GM19025 (cell line): Measurements from ENCODE around the gene STOM.

Experiments
- ATAC-seq: cut with Tn5 transposase; IDR thresholded peaks from one replicate; pipeline ENCODE4 v1.9.1; 2021; ENCODE audit warnings: mild to moderate bottlenecking, low read depth, moderate library complexity; ENCODE audit not compliant: unreplicated experiment

Gene STOM

DNA sequence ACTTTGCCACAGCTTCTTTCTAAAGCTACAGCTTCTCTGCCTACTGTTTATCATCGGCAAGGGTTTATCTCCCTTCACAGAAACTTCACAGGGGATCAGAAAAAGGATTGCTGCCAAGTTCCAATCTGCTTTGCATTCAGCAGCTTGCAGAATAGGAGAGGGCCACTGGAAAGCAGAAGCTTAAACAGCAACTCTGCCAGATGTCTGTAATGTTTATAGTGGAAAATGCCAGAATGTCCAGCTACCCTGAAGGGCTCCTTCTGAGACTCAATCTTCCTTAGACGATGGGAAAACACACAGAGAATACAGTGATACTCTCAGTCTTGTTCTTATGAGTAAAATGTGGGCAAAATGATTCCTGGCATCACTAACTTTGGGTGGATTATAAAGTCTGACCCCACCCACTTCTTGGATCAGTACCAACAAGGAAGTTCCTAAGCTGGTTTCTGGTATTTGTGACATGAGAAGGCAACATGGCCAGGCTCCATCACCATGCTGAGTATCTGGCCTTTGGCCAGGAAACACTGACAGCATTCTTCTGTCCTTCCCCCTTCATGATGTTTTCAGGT is 19.0 kb downstream of the STOM start:
- no peak for ATAC-seq

DNA sequence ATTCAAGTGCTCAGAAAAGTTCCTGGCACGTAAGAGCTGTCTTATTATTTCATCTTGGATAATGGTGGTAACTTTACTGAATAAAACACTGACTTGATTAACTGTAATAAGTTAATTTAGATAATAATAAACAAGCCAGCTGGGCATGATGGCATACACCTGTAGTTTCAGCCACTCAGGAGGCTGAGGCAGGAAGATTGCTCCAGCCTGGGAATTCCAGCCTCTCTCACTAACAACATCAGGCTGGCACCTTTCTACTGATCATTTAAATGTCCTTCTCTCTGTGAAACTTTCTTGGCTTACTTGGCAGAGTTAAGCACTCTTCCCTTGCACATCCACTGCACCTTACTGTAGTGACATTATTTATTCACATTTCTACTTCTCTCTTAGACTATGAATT is 20.0 kb downstream of the STOM start:
- no peak for ATAC-seq

DNA sequence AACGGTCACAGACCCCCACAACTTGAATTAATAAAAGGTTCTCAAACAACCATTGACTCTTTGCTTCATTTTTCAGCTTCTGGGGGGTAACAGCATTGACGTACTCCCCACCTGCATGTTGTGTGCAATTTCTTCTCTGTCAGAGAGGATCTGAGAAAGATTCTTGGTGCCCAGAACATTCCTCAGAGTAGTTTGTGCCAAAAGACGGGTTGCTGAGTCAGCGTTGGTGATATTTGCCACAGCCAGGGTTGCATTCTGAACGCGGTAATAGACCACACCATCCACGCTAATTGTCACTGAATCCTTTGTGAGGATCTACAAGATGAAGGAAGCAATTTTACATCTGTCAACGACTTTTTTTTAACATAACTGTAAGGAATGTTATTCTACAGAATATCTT is 21.0 kb downstream of the STOM start:
- ATAC-seq, result no peak

DNA sequence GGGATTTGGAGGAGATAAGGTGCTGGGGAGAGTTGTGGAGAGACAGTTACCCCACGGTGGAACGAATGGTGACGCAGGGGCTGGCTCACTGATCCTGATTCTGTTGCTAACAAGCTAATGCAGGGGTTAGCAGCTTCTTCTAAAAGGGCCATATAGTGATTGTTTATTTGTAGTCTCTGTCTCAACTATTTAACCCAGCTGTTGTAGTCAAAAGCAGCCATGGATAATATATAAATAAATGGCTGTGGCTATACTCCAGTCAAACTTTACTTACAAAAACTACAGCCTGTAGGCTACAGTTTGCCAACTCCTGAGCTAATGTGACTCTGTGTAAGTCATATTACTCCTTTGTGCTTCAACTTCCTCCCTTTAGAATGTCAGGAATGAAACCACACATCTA is 21.8 kb downstream of the STOM start:
- ATAC-seq, result no peak

DNA sequence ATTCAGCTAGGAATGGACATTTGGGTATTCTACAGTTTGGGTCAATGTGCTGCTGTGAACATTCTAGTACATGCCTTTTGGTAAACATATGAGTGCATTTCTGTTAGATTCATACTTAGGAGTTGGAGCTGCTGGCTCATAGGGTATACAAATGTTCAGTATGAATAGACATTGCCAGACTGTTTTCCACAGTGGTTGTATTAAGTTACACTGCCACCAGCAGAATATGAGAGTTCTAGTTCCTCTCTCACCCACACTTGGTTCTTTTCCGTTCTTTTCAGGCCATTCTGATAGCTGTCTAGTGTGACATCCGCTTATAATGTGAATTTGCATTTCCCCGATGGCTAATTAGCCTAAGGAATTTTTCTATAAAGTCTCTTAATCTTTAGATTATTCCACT is 25.0 kb downstream of the STOM start:
- no peak for ATAC-seq

DNA sequence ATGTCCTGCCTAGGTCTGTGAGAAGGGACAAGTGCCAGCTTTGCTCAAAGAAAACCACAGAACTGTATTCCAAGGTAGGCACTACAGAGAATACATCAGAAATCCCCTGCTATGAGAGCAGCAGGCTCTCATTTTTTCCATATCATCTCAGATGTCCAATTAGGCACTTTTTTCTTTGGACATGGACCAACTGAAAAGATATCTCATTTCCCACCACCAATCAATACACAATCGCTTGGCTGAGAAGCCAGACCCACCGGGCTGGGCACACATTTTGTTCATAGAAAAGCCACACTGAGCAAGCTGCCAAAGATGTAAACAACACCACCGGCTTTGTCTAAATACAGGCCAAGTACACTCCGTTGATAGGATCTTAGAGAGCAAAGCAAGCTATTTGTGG is 25.9 kb downstream of the STOM start:
- ATAC-seq, result no peak

DNA sequence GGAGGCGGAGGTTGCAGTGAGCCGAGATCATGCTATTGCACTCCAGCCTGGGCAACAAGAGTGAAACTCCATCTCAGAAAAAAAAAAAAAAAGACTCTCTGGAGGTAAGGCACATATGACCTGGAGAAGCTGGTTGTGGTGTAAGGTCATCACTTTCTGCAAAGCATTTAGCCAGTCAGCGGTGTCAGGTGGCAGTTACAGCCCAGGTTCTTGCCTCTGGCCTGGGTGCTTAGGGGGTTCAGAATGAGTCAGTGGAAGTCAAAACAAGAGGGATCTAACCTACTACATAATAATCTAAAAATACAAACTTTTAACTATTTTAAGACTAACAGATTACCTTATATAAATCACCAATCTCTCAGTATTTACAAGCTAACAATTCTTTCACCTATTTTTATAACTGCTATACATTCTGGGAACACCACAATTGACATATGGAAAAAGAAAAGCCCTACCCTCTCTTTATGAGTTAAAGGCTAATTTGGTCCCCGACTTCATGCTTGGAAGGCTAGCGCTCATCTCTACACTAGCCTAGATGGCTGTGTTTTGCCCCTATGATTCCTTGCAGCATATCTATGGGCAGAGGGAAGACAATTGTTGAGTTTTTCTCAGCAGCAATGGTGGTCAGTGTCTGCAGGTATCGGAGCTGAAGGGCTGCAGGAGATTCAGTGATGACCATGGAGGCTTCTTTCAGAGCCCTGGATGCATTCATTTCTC is 29.2 kb downstream of the STOM start:
- ATAC-seq, result no peak

DNA sequence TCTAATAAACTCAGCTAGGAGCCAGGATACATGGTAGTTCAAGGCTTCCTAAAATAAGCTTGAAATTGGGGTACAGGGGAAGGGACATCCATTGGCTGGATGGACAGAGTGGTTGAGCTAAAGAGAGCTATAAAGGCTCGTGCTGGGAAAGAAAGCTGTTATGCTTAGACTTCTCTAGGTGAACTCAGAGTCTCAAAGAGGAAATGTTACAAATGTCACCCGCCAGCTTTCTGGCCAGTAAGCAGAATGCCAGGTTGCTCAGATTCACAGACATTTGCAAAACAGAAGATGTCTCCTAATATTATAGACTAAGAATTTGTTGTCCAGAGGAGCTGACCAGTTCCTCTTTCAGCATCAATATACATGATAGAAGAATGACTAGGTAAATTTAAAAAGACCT is 30.6 kb downstream of the STOM start:
- ATAC-seq, result no peak

DNA sequence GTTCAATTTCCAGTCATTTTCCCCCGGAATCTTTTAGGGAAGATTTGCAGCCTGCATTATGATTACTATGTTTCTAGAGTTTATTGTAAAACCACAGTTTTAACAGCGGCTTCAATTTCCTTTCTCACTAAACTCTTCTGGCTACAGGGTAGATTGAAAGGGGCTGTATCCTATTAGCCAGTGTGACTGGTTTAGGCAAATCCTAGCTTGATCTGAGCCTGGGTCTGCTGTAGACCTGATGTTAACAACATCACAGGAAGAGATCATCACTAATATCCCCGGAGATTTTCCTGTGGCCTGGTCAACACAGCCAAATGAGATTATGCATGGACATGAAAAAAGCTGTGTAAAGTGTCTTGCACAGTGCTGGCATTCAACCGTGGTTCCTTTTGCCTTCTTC is 33.4 kb downstream of the STOM start:
- ATAC-seq, result no peak

DNA sequence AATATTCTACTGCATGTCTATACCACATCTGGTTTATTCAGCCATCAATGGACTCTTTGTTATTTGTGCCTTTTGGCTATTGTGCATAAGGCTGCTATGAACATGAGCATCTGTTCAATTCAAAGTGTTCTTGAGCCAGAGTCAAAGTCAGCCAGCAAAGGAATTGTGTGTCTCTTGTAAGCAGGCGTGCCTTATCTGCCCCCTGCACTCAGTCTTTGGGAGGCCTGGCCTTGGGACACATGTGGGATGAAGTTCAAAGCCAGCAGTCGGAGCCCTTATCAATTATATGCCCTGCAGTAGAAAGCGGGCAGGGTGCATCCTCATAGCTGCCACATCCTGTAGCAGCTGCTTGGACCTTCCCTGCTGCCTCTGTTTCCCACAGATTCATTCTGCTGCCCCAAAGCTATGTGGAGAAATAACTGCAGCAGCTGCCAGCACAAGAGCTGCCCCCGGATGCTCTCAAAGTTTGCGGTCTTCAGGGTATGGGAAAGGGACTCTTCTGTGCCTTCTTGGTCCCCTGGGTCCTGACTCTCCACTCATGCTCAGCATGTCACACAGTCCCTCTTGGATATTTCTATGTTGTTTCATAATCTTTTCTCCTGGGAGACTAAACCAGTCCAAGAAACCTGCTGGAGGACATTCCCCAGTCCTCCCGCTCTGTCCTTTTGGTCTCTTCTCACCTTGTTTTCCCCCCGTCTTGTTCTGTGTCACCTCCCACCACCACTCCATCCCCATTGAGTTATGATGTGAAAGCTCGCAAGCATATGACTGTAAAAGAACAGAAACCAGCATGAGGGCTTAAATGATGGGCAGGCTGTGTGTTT is 35.9 kb downstream of the STOM start:
- ATAC-seq, result no peak

DNA sequence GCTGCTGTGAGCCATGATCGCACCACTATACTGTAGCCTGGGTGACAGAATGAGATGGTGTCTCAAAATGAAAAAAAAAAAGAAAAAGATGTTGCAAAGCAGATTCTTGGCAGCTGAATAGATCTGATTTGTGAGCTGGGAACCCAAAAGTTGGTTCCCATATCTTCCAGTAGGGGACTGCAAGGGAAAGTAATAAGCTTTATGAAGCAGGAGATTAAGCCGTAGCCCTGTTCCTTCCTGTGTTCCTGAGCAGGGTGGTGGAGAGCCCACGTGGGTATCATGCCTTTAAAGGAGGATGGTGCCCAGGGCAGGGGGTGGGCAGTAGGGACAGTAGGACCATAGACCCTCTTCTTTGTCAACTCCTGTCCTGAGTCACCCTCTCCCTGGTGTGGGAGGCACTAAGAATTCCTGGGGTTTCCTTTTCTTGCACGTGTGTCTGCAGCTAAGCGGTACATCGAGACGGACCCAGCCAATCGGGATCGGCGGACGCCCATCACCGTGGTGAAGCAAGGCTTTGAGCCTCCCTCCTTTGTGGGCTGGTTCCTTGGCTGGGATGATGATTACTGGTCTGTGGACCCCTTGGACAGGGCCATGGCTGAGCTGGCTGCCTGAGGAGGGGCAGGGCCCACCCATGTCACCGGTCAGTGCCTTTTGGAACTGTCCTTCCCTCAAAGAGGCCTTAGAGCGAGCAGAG is 37.9 kb downstream of the STOM start:
- no peak for ATAC-seq

DNA sequence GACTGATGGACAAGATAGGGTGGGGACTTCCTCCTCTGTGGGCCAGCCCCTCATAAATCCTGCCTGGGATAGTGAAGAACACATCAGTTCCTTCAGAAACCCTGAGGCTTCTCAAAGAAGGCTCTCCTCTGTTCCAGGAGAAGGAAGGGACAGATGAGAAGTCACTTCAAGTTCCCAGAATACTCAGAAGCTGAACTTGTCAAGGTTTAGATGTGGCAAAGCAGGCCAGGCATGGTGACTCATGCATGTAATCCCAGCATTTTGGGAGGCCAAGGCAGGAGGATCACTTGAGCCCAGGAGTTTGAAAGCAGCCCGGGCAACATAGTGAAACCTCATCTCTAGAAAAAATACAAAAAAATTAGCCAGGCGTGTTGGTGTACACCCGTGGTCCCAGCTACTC is 38.5 kb downstream of the STOM start:
- no peak for ATAC-seq

DNA sequence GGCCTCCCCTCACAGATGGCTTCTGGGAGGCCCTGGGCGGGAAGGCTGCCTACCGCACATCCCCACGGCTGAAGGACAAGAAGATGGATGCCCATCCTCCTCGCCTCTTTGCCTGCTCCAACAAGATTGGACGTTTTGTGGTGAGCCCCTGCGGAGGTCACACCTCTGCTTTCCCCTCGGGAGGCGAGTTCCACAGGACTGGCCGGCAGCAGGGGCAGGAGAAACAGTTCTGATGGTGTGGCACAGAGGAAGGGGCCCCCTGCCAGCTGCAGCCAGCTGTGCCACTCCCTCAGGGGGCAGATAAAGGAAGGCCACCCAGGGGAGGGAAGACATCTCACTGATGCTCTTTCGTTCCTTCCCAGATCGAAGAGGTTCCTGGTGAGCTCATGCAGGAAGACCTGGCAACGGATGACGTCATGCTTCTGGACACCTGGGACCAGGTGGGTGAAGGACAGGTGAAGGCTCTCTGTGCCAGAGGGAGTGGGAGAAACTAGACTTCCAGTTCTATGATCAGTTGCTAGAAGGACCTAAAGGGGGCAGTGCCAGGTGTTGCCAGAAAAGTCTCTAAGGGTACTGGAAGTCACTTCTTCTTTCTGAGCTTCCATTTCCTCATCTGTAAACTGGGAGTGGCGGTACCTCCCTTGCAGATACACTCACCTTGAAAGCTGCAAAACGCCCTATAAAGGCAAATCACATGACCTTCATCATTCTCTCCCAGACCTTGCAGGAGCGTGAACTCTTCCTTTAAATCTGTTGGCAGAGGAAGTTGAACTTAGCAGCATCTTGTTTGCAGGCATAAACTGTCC is 41.0 kb downstream of the STOM start:
- ATAC-seq, result no peak

DNA sequence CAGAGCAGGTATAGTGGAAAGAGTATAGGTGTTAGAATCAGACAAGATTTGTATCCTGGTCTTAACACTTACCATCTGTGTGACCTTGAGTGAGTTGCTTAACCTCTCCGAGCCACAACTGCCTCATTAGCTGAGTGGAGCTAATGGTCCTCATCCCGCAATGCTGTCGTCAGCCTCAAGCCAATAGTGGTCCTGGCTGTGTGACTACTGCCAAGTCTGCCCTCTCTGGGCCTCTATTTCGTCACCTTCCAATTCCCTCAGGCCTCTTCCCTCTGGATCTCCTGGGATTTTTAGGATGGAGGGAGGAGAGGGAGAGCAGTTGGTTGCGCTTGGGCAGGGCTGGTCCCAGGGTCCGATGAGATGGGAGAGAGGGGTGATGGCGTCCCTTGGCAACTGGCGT is 41.6 kb downstream of the STOM start:
- no peak for ATAC-seq

DNA sequence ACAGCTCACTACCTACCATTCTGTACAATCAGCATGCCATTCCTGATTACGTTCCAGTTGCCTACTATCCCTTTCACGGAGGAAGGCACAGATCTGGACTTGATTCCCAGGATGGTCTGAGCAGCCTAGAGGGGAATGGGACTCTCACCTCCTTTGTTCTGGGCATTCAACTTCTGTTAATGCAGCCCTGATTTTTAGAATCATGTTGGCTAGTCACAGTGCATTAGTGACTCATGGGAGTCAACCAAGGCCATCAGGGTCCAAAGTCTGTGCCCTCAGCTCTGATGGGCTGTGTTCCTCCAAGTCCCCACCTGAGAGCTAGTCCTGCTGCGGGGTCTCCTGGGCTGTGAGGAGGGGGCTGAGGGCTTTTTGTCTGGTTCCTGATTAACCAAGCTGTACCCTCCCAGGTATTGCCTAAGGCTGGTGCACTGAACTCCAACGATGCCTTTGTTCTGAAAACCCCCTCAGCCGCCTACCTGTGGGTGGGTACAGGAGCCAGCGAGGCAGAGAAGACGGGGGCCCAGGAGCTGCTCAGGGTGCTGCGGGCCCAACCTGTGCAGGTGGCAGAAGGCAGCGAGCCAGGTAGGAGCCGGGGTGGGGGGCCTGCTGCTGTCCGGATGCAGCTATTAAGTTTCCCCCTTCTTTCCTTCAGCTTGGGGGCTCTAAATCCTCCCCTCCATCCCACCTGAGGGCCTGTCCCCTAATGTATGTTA is 43.0 kb downstream of the STOM start:
- no peak for ATAC-seq

DNA sequence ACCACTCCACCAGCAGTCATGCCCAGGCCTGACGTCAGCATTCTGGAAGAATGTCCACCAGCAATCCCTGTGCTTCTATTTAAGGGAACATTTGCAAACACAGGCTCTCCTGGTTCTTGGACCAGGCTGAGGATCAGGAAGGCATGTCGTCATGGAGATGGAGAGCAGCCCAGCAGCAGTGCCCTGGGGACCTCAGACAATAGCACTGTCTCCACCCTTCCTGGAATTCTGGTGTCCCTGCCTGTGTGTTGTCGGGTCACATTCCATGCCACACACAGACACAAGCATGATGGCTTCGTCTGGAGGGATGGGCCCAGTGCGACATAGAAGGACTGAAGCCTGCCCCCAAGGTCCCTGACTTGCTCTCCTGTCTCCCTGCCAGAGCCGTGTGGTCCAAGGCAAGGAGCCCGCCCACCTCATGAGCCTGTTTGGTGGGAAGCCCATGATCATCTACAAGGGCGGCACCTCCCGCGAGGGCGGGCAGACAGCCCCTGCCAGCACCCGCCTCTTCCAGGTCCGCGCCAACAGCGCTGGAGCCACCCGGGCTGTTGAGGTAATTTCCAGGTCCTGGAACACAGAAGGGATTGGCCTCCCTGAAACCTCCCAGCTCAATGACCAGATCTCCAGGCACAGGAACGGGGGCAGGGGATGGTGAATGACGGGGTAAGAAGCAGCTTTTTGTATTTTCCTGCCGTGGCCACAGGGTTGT is 43.8 kb downstream of the STOM start:
- ATAC-seq, result no peak

DNA sequence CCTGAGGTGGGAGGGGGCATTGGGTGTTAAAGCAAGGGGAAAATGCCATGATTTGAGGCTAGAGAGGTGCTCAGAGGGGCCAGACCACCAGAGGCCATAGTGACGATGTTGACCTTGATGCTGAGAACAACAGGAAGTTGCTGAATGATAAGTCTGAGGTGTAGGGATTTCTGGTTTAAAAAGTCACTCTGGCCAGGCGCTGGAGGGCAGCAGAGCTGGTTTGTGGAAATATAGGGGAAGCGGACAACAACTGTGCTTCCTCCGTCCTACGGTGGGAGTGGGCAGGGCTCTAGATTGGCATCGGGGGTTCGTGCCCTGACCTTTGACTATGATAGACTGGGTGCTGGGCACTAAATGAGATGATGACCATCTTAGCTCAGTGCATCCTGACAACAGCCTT is 44.7 kb downstream of the STOM start:
- ATAC-seq, result no peak

DNA sequence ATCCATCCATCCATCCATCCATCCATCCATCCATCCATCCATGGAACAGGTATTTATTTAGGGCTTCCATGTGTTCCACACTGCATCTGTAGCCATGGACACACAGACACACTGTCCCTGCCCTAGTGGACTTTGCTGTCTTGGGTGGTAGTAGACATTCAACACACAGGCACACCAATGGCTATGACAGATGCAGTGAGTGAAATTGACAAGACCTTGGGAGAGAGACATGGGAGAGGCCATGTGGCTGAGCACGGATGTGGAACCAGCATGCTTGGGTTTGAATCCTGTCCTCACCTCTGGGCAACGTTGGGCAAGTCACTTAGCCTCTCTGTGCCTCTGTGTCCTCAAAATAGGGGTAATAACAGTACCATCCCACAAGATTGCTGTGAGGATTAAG is 45.3 kb downstream of the STOM start:
- ATAC-seq, result no peak

DNA sequence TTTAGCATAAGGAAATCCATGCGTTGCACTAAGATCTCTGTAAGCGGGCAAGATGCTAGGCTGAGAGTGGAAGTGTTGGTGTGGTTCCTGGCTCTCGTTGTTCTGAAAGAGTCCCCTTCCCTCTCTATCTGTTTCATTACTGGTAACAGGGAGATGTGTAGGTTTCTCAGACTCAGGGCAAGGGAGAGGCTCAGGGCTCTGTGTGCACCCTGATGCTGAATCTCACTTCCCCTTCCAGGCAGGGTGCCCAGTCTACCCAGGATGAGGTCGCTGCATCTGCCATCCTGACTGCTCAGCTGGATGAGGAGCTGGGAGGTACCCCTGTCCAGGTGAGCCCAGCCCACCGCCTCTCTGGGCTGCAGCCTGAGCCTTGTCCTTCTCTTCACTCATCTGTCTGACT is 45.7 kb downstream of the STOM start:
- no peak for ATAC-seq
